HG02884 (cell line): ENCODE data around the gene HOXA10.

Experiments used
- ATAC-seq: cut with Tn5 transposase; IDR thresholded peaks from one replicate; pipeline ENCODE4 v1.9.1; 2021; ENCODE audit warnings: mild to moderate bottlenecking, moderate library complexity; ENCODE audit not compliant: unreplicated experiment

HOXA10 gene

DNA sequence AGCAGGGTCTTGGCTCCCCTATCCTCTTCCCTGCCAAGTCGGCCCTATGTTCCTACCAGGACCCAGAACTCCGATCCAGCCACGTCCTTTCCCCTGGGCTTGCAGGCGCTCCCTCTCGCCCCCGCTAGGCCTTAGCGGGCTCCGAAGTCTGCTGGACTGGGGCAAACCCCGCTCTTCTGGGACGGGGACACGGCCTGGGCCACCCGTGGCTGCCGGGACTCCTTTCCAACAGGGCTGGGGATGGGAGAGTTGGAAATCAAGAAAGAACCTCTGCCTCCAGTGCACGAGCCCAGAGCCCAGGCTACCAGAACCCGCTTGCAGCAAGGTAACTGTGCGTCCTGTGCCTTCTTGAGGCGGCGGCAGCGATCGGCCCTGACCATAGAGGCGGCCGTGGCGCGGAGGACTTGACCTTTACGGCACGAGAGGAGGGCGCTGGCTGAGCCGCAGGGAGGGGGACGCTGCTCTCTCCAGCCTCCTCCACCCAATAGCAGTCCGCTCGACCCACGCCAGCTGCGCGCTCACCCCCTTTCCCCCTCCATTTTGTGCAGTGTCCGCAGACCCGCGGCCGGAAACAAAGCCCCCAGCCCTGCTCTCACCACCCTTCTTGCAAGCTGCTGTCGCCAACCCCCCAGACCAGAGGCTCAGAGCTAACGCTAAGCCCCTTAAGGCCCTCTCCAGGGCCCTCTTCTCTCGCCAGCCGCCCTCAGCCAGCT lies 17.9 kb upstream of the HOXA10 start:
- no peak for ATAC-seq

DNA sequence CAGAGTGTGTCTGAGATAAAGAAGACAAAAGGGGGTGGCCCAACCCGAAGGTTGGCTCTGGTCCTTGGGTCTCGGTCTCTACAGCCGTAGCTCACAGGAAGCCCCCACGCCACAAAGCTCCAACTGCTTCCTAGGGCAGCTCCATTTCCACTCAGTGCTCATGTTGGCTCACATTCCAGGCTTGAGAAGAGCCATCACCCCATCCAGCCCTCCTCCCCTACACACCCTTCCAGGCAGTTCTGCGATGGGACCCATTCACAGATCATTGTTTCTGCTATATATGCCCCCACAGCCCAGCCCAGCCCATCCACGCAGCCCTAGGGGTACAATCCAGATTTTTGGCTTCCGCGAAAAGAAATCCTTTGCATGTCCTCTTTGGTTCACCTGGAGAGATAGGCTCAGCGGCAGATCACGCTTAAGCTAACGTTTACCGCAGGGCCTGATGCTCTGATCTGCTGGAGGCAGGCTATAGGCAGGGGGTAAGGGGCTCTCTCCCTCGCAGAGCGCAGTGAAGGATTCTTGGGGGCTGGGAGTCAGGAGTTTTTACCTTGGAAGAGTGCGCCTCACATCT lies 17.1 kb upstream of the HOXA10 start:
- ATAC-seq = no peak

DNA sequence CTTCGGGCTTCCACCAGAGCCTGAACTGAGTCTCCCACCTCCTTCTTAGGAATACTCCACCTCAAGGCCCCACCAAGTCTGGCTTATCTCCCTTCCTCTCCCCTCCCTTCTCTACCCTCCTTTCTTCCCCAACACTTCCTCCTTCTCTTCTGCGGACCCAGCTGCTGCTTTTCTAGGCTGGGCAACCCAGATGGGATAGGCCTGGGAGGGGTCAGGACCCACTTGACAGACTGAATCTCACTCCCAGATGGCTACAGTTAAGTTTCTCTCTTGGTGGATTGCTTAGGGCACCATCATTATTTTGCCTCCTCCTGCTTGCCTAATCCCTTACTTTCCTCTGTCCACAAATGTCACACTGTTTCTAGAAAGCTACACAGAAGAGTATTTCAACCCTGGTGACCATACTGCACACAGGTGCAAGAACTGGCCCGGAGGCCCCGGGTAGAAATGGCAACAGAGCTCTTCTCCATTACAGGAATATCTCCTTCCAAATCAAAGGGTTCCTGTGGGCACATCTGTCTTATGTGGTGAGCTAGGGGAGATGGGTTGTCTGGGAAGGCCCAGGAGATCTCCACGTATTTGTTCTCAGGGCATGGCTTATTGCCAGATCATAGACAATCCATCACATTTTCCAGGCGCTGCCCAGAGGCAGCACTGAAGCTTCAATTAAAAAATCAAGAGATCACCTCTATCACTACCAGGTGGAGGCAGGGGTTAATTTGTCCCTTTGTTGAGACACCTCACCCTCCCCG lies 16.1 kb upstream of the HOXA10 start:
- ATAC-seq = no peak

DNA sequence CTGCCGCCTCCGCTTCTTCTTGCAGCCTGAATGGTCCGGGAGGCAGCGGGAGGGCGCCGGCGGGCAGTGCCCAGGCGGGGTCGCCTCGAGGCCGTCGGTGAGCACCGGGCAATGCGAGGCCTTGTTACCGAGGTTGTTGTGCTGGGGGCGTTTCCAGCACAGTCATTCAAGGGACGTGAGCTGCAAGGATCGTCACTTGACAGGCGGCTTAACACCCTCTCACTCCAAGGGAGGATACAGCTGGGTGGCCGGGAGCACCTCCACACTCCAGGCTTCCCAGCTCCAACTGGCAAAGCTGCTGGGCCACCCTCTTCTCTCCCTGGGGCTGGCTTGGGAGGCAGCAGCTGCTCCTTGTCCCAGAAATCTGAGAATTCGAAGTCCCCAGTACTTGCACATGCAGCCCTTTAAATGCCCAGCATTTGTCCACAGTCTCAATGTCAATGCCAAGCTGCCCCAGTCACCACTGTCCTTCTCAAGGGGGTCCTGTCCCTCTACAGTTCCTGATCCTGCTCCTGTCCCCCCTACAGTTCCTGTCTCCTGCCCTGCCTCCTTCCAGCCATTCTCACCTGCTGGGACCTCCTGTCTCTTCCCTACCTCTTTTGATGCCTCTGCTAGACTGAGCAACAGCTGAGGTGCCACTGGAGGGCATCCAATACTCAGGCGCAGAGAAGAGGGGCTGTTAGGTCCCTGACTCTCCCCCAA lies 15.3 kb upstream of the HOXA10 start:
- ATAC-seq = no peak

DNA sequence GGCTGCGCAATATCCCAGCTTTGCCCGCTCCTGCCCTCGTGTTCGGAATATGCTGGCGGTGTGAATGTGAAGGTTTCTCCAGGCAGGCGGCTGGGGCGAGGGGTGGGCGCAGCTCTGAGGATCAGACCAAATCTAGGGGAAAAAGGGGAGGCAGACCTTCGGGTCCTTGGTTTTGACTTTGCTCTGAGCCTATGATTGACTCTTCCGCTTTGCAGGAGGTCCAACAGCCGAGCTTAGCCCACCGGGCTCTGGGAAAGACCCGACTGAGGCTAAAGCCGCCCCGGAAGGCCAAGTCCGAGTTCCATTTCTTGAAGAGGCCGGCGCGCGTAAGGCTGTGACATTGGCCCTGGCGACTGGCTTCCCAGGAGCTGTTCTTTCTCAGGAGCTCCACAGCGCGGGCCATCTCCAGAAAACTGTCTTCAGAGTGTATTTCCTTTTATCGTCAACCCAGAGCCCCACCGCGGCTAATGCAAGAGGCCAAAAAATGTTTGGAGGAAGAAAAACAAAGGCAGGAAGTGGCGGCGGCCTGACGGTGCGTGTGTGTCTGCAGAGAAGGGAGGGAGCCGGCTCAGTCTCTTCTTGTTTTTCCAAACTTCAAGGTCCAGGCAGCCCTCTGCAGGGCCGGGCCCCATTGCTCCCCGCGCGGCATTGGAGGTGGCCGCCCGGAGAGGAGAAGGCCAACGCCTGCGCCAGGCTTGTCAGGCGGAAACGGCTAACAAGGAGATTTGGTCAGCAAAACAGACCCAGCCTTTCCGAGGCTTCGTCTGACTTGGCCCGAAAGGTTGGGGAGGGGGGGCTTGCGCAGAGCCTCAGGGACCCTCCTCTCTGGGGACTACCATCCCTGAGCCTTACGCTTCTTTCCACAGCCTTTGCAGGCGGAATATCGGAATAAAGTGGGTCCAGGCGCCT lies 14.5 kb upstream of the HOXA10 start:
- ATAC-seq = no peak

DNA sequence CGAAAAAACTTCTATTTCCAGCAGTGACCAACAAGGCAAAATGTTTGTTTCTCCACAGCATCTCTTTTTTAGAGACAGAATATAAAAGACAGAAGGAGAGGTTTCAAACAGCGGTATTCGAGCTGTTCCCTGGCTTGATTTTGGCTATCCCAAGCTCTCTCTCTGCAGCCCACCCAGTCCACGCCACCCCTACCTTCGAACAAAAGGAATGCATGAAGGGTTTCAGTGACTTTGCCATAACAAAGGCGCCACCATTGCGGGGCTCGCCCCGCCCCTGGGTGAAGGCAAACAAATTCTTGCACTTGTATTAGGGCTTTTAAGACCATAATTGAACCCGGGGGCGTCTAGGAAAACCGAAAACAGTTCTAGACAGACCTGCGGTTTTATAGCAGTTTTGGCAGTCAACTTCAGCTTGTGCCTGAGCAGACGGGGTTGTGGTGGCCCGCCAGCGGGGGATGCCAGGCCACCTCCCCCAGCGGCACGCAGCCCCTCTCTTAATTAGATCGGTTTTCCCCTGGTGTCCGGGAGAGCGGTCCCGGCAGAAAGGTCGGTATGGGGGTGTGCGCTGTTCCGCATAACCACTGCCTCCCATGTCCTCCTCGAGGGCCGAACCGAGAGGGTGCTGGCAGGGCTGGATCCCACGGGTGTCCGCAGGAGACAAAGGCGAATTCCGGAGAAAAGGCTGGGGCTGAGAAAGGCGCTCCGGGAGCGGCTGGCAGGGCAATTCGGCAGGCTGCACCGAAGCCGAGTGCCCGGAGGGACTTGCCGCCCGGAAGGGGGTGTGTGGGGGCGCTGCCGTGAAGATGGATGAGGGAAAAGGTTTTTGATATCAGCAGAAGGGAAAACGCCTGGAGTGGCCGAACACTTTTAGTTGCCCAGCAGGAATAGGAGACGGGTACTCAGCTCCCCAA lies 13.6 kb upstream of the HOXA10 start:
- no peak for ATAC-seq

DNA sequence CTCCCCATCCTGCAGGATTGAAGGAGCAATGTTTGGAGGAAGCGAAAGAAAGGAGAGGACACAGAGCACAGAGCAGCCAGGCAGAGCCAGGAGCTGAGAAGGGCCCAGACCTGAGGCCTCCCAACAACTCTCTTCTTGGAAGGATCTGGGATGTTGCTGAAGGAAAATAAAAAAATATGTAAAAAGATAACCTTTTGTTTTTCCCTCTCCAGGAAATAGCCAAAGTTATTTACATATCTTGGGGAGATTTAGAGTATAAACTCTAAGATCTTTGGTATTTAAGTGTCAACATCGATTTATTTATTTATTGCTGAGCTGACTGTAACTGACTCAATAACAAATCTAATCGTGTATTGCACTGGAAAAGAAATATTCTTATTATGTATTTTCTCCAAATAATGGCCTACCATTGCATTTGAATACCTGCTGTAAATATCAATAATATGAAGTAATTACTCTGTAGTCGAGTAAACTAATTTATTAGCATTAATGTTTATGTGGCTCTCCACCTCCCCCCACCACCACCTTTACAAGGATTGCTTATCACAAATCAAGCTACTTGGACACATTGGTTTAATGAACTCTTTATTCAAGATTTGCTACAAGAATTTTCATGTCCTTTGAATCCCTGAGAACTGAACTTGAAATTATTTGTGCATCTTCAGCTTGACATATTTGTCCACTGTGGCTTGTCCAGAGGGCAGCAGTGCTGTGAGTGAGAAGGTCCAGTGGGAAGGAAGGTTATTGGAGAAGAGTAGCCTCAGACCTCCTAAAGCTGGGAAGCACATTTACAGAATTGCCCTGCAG lies 12.8 kb upstream of the HOXA10 start:
- ATAC-seq = no peak

DNA sequence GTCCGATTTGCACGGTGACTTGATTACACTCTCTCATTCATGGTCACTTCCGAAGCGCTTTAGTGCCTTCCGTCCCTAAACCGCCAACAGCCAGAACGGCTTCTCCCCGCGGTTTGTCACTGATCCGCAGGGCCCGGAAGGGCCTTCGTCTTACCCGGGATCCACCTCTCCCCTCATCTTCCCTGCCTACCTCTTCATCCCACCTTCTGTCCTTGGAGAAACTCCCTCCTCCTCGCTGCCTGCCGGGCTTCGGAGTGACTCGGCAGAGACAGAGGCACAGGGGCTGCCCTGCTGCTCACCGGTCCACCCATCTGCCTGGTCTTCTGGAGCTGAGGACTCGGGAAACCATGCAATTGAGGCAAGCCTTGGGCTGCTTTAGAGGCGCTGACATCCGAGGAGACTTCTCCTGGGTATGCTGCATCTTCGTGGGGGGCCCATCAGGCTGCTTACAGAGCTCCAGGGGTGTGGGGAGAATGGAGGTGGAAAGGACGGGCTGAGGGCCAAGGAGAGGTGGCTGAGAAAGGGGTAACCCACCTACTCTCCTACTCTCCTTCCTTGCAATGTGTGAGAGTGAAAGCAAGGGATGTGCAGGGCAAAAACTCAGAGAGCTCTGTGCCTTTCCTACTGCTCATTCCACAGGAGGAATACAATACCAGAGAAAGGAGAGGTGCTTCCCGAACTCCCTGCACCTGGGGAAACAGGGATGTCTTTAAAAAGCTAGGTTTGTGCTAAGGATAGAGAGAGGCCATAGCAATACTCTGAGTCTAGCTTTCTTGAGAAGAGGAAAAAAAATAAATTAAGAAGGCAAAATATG lies 11.9 kb upstream of the HOXA10 start:
- no peak for ATAC-seq

DNA sequence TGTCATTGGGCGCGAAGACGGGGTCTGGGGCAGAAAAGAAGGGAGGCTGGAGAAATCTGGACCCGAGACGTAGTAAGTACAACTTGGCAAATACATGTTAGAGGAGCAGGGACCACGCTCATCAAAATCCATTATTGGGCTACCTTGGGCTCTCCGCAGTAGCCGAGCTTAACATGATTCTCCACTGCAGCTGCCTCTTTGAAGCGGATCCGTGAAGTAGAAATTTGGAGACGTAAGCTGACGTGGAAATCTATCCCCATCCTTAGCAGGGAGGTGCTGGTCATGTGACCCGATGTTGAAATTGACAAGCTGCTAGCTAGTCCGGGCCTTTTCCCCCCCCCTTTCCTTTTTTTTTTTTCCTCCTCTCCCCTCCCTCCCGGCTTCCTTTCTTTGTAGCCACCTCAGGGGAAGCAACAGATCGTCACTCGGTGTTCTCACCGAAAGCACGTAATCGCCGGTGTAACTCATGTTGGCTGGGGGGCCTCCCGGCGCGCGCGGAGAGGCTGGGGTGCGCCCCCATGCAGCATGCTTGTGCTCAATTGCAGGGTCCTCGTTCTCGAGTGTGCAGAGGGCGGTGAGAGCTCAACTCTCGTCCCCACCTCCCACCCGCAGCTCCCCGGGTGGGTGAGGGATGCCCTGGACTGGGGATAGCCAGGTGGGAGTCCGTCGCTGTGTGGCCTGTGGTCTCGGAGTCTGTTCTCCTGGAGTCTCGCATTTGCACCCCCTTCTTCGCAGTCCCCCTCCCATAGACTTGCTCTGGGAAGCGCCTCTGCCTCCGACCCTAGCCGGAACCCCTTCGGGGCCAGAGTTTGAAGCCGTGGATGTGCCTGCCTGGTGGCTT lies 11.1 kb upstream of the HOXA10 start, which contains the start of gene HOXA11:
Gene HOXA11, minus strand, starts transcription at position 220 of the 841 bp plus-strand sequence. Its CDS starts 88 bp downstream, at position 132.
- ATAC-seq = no peak

DNA sequence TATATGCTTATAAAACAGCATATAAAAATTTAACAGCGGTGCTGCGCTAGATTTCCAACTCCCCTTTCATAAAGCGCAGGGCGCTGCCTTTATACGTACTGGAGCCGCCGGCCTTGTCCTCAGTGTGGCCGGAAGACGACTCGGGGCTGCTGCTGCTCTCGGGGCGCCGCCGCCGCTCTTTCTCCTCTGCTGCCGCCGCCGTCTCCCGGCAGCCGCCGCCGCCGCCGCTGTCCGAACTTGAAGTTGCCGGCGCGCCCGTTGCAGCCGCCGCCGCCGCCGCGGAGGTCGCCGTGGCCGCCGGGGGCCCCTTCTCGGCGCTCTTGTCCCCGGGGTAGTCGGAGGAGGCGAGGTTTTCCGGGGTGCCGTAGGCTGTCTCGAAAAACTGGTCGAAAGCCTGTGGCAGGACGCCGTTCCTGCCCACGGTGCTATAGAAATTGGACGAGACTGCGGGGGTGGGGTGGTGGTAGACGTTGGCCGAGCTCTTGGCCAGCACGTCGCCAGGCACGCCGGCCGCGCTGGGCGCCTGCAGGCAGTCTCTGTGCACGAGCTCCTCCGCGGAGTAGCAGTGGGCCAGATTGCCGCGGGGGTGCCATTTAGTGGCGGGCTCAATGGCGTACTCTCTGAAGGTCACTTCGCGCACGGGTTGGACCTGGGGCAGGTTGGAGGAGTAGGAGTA lies 10.4 kb upstream of the HOXA10 start:
- no peak for ATAC-seq

DNA sequence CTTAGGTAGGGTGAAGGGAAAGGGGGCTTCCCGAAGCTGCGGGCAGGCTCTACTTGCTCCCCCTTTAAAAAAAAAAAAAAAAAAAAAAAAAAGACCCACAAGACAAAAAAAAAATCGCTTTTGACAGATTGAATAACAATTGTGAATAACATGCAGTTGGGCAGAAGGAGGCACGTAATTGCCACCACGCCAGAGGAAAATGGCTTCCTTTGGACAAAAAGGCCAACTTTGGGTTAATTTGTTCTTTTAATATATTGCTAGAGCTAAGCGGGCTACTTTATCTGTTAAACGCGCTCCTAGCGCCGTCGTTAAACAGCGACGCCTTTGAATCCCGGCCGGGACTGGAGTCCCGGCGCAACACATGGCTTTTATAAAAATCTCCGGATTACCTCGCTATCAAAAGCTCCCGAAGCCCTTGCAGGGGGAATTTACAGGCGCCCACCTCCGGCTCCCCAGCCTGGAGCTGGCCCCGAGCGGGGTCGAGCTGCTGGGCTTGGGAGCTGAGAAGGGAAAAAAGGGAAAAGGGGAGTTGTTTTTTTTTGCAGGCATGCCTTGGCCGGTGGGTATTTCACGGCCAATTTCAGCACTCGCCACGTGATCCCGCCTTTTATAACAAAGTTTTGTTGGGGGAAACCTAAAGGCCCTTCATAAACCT lies 9.7 kb upstream of the HOXA10 start:
- ATAC-seq = no peak

DNA sequence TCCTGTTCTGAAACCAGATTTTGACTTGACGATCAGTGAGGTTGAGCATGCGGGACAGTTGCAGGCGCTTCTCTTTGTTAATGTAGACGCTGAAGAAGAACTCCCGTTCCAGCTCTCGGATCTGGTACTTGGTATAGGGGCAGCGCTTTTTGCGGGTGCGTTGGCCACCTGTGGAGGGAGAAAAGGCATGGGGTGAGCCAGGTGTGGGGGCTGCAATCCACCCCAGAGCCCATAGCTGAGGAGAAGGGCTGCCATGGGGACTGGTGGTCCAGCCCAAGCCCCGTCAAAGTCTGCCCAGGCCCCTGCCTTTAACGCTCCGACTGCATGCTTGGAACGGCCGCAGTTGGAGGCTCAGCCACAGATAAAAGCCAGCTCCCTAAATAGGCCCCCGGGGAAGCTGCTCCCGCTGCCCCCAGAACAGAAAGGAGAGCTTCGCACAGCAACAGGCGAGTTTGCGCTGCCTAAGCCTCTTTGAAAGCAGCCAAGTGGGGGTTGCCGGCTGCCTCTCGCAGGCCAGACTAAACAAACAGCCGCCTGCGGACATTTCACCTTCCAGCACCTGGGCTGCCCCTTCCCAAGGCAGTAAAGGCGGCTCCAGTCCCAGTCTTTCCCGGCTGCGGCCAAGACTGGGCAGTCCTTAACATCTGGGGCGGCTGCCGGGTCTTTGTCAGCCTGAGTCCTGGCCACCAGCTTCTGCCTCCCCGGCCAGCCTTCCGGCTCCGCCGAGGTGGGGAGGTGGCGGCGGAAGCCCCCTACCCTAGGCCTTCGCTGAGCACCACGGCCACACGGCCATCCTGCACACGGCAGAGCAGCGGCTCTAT lies 9.0 kb upstream of the HOXA10 start:
- ATAC-seq = no peak

DNA sequence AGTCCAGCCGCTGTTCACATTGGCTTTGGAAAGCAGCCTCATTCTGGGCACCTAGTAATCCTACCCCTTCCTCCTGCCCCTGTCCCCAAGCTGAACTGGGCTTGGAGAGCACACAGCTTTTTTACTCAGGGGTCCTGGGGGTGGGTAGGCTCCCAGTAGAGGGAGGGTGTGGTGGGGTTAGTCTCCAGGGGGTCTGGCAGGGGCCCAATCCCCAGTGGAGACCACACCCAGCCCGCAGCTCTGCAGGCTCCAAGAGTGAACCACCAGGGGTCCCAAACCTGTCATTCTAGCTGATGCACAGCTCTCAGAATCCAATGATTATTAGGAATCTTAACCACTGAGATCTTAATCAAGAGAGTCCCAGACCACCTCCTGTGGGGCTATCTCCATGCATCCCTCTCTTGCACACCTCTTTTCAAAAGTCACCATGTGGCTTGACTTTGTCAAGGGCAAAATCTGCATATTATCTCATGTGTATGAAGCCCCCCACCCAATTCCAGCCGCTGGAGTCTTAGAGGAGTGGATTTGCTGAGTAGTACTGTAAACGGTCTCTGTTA lies 8.2 kb upstream of the HOXA10 start:
- ATAC-seq = no peak

DNA sequence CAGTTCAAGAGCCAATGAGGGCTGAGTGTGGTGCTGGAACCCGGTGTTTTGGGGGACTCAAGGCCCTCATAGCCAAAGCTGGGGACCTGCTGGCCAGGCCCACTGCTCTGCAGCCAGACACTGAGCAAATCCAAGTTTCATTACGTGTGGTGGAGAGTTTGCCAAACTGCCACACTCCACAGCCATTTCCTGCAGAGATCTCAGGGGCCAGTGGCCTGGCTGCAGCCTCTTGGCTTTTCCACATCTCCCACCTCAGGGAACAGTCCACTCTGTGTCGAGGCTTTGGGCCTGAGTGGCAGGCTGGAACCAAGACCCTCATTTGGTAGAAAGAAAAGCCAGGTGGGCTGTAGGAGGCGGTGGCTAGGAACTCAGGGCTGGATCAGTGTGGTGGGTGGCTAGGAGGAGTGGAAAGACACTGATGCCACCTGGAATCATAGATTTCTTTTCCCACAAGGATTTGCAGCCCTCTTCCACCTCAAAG lies 7.7 kb upstream of the HOXA10 start:
- no peak for ATAC-seq
